IMR-90 (cell line): ENCODE data around the gene RAB14.

Experiments used
- BHLHE40 ChIP-seq: fragments of 150-350 bp; IDR thresholded peaks from 2 replicates; pipeline ENCODE4 v1.6.1; 2016; ENCODE audit warnings: mild to moderate bottlenecking, low read depth, low read length
- CEBPB ChIP-seq: IDR thresholded peaks from 2 replicates; pipeline ENCODE4 v1.6.1; 2012; ENCODE audit warnings: low read depth, low read length, improper control_type of control experiment
- CHD1 ChIP-seq: IDR thresholded peaks from 2 replicates; pipeline ENCODE4 v1.6.1; 2012; ENCODE audit warnings: low read depth, low read length, improper control_type of control experiment
- CTCF ChIP-seq: conservative IDR thresholded peaks from 2 replicates; pipeline ENCODE4 v1.5.1; 2012; ENCODE audit warnings: mild to moderate bottlenecking, low read depth, low read length, improper control_type of control experiment
- ELK1 ChIP-seq: fragments of 150-350 bp; IDR thresholded peaks from 2 replicates; pipeline ENCODE4 v1.6.1; 2016; ENCODE audit warnings: low read depth, mild to moderate bottlenecking, low read length, moderate library complexity, borderline replicate concordance
- FOS ChIP-seq: fragments of 150-350 bp; IDR thresholded peaks from 2 replicates; pipeline ENCODE4 v1.6.1; 2016; ENCODE audit warnings: low read depth, low read length
- POLR2A ChIP-seq: IDR thresholded peaks from 2 replicates; pipeline ENCODE4 v1.6.1; 2012; ENCODE audit warnings: mild to moderate bottlenecking, low read depth, low read length
- RAD21 ChIP-seq: IDR thresholded peaks from 2 replicates; pipeline ENCODE4 v1.6.1; 2012; ENCODE audit warnings: low read length, improper control_type of control experiment
- RCOR1 ChIP-seq: IDR thresholded peaks from 2 replicates; pipeline ENCODE4 v1.6.1; 2012; ENCODE audit warnings: mild to moderate bottlenecking, low read length, improper control_type of control experiment; ENCODE audit not compliant: insufficient replicate concordance

GRCh38 chr9:121218357-121219027 lies 16.8 kb upstream of the RAB14 start:
- TF ChIP-seq CTCF (no peak), CEBPB (no peak), BHLHE40 (no peak), RAD21 (no peak), CHD1 (no peak), FOS (no peak), POLR2A (no peak), ELK1 (no peak), RCOR1 (no peak)
